ENCODE data around the gene MAP3K14. TPM values are rescaled to one million over a fixed set of nuclear protein-coding genes. Genes with fewer than 3 reads are reported as not detected.

Gene MAP3K14
- total and polyA plus RNA-seq, 8 donors = 6.1 to 16.4 (median 8.1) TPM

GRCh38 chr17:45263477-45263860 is 53.4 kb downstream of the MAP3K14 start:
- no peak for TF ChIP-seq CTCF (IDR thresholded peaks at IDR 0.05)
- no peak for DNase-seq
- ATAC-seq = no peak
- Histone ChIP-seq H3K4me3 (no peak overlapping the region), H3K4me1 (peaks cover 0 to 5% (median 0%) of the 10 kb centered on the region in 3 donors), H3K27ac (no peak overlapping the region), H3K9me3 (no peaks in the 10 kb centered on the region), H3K27me3 (no peaks in the 10 kb centered on the region), H3K36me3 (peaks cover 0 to 43% (median 15%) of the 10 kb centered on the region in 3 donors)
- FAIRE-seq = no peak
- intact Hi-C loops (cut with DNase I) = no loop called here
- 87 to 88% methylated on average over 7 of the region's 7 CpGs for WGBS, 2 donors

GRCh38 chr17:45262516-45263476 is 54.0 kb downstream of the MAP3K14 start:
- FAIRE-seq = no peak
- peaks cover 0 to 5% (median 0%) of the 10 kb centered on the region in 3 donors for H3K4me1 ChIP-seq
- H3K36me3 ChIP-seq = peaks cover 0 to 37% (median 15%) of the 10 kb centered on the region in 3 donors
- TF ChIP-seq CTCF (IDR thresholded peaks at IDR 0.05) = no peak
- intact Hi-C loops (cut with DNase I) = no loop called here
- no peaks in the 10 kb centered on the region for H3K9me3 ChIP-seq
- H3K27me3 ChIP-seq = no peaks in the 10 kb centered on the region
- H3K4me3 ChIP-seq = peak overlapping the region in 2 of 4 donors; percentile 55 to 58
- WGBS, 2 donors = 61 to 63% methylated on average over 17 to 18 of the region's 18 CpGs
- no peak overlapping the region for H3K27ac ChIP-seq
- peak; percentile 5 to 23 (median 12) for ATAC-seq
- no peak for DNase-seq

GRCh38 chr17:45261577-45262515 is 55.0 kb downstream of the MAP3K14 start, which contains the start of gene SPATA32:
TSS of gene SPATA32 (minus strand) at chr17:45262094. CDS start at chr17:45262016, 78 bp downstream.
- intact Hi-C loops (cut with DNase I) = no loop called here
- Histone ChIP-seq H3K27me3 (no peaks in the 10 kb centered on the region), H3K36me3 (peaks cover 0 to 29% (median 8%) of the 10 kb centered on the region in 3 donors), H3K9me3 (no peaks in the 10 kb centered on the region), H3K27ac (no peak within 1 kb of the TSS), H3K4me3 (peak within 1 kb of the TSS; percentile 41 to 58 (median 53)), H3K4me1 (peaks cover 0 to 5% (median 0%) of the 10 kb centered on the region in 3 donors)
- DNase-seq = peak; percentile 37 to 84 (median 64)
- 23 to 24% methylated on average over 62 to 68 of the region's 68 CpGs for WGBS, 2 donors
- no peak for FAIRE-seq
- peak; percentile 47 to 86 (median 78) for ATAC-seq
- no peak for TF ChIP-seq CTCF (IDR thresholded peaks at IDR 0.05)

GRCh38 chr17:45260204-45260783 is 56.5 kb downstream of the MAP3K14 start:
- Histone ChIP-seq H3K27me3 (no peaks in the 10 kb centered on the region), H3K9me3 (no peaks in the 10 kb centered on the region), H3K4me3 (no peak overlapping the region), H3K27ac (no peak overlapping the region), H3K4me1 (peaks cover 0 to 5% (median 0%) of the 10 kb centered on the region in 3 donors), H3K36me3 (peaks cover 0 to 16% (median 8%) of the 10 kb centered on the region in 3 donors)
- WGBS, 2 donors = 81 to 90% methylated on average over 7 of the region's 7 CpGs
- TF ChIP-seq CTCF (IDR thresholded peaks at IDR 0.05) = no peak
- FAIRE-seq (no peak), DNase-seq (no peak), ATAC-seq (no peak)
- intact Hi-C loops (cut with DNase I) = no loop called here
